Measurements from ENCODE around the gene CFAP43. TPM values are rescaled to one million over a fixed set of nuclear protein-coding genes. Genes with fewer than 3 reads are reported as not detected.

CFAP43 gene
- total and polyA plus RNA-seq, 2 donors (not counting 1 experiment from before 2014, with no cell fraction given), result 0.12 TPM; not detected in 1

DNA sequence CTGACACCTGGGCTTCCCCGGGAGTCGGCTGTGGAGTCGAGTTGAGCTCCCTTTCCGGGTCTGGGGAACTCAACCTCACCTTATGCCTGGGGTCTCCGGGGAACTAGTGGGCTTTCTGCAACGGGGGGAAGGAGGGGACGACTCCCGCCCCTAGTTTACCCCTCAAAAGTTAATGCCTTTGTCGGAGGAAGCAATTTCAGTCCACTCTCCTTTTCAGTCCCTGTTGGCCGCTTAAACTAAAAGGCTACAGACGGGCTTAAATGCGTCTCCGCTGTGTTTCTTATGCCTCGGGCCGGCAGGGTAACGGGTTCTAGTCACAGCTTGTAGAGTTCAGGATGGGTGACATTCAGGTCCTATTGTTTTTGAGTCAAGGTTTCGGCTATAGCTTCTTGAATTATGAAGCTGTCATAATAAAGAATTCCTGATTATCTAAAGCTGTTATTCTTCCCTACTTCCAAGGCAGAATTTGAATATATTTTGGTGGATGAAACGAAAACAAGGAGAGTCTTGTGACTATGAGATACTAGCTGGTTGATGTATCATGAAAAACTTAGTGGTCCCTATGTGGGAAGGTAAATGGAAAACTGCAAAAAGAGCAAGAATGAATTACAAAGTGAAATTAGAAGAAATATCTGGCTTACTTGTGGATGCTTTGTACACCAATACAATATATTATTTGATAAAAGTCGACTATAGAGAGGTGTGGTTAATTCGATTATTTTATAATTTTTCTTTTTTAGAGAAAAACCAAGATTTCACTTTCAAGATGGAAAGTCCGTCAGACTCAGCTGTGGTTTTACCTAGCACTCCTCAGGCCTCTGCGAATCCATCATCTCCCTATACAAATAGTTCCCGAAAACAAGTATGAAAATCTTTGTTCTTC lies 109.7 kb downstream of the CFAP43 start:
- Histone ChIP-seq H3K4me1 (ENCODE audit: control insufficient read depth in 2 of 2, insufficient read depth in 2 of 2, low read length in 2 of 2) (peaks cover 10 to 13% of the 10 kb centered on the region in 2 donors), H3K4me2 (replicated peaks; ENCODE audit: low read depth, low read length, poor library complexity, severe bottlenecking) (peak overlapping the region; percentile 81), H3K9ac (ENCODE audit: low read length) (peak overlapping the region; percentile 95), H2AFZ (ENCODE audit: insufficient read depth, low read depth, low read length, poor library complexity, severe bottlenecking) (peak overlapping the region; percentile 87), H3K36me3 (replicated peaks in 1 of 2; ENCODE audit: control extremely low read depth in 1 of 2, control insufficient read depth in 1 of 2, extremely low read depth in 1 of 2, insufficient read depth in 2 of 2, low read length in 1 of 2) (peaks cover 2 to 3% of the 10 kb centered on the region in 2 experiments), H3K79me2 (ENCODE audit: control insufficient read depth, insufficient read depth, low read length) (peaks cover 3% of the 10 kb centered on the region), H3K9me3 (ENCODE audit: control extremely low read depth in 1 of 3, control insufficient read depth in 2 of 3, insufficient read depth in 1 of 3, low read length in 2 of 3) (no peaks in the 10 kb centered on the region), H4K20me1 (ENCODE audit: control insufficient read depth, insufficient read depth, low read length, poor library complexity, severe bottlenecking) (no peaks in the 10 kb centered on the region), H3K27ac (ENCODE audit: low read length in 2 of 2) (peak overlapping the region; percentile 87 to 99), H3K4me3 (ENCODE audit: control extremely low read depth in 1 of 5, extremely low read depth in 1 of 5, insufficient read depth in 1 of 5, low read depth in 2 of 5, low read length in 4 of 5) (peak overlapping the region; percentile 73 to 99 (median 94)), H3K27me3 (replicated peaks in 1 of 4; ENCODE audit: control extremely low read depth in 1 of 4, control insufficient read depth in 3 of 4, insufficient read depth in 4 of 4, low read length in 3 of 4) (no peaks in the 10 kb centered on the region)
- DNase-seq (no peak), ATAC-seq (ENCODE audit: low read depth) (no peak)
- intact Hi-C loops (cut with micrococcal nuclease), result loop anchor here (1.0 to 5.0 kb wide), 6 partner anchors 110 to 1205 kb away; partner anchors contain the start of genes ATP5MK, CFAP43, CNNM2 and ITPRIP
- 0% methylated on average over 10 of the region's 23 CpGs for WGBS (ENCODE audit: insufficient coverage)
- Mint-ChIP-seq H3K27me3 (no peaks in the 10 kb centered on the region), H3K4me1 (peaks cover 19% of the 10 kb centered on the region), H3K27ac (peak overlapping the region; percentile 99), H3K4me3 (peak overlapping the region; percentile 96), H3K9me3 (ENCODE audit: insufficient read depth) (no peaks in the 10 kb centered on the region)
- POLR2A ChIA-PET, result interaction anchor here (0.6 to 2.5 kb wide), 5 partner anchors 134 to 214 kb away, joined by 3 to 12 read pairs (median 3); partner anchors contain the start of gene SLK
- no peak for TF ChIP-seq EZH2 (IDR thresholded peaks at IDR 0.05; ENCODE audit: borderline replicate concordance, insufficient read depth, low read depth, low read length, poor library complexity, severe bottlenecking)
- TF ChIP-seq, protein P1, sequence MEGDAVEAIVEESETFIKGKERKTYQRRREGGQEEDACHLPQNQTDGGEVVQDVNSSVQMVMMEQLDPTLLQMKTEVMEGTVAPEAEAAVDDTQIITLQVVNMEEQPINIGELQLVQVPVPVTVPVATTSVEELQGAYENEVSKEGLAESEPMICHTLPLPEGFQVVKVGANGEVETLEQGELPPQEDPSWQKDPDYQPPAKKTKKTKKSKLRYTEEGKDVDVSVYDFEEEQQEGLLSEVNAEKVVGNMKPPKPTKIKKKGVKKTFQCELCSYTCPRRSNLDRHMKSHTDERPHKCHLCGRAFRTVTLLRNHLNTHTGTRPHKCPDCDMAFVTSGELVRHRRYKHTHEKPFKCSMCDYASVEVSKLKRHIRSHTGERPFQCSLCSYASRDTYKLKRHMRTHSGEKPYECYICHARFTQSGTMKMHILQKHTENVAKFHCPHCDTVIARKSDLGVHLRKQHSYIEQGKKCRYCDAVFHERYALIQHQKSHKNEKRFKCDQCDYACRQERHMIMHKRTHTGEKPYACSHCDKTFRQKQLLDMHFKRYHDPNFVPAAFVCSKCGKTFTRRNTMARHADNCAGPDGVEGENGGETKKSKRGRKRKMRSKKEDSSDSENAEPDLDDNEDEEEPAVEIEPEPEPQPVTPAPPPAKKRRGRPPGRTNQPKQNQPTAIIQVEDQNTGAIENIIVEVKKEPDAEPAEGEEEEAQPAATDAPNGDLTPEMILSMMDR (IDR thresholded peaks at IDR 0.05), result no peak
- CTCF ChIA-PET, result interaction anchor here (0.6 to 3.4 kb wide), 22 partner anchors 9 to 738 kb away, joined by 3 to 14 read pairs (median 4); partner anchors contain the start of genes GSTO1 and ITPRIP
